WTC11 (cell line): ENCODE measurements around the gene SEMA5B.

Experiments used
- NFE2L1 ChIP-seq: sonication (generic); formaldehyde crosslinking; IDR thresholded peaks from 2 replicates; pipeline ENCODE4 v1.8.1; 2023; ENCODE audit warnings: missing genetic modification reagents
- TEAD4 ChIP-seq: sonication (generic); formaldehyde crosslinking; IDR thresholded peaks from 2 replicates; pipeline ENCODE4 v1.8.0; 2022; ENCODE audit warnings: mild to moderate bottlenecking, missing genetic modification reagents

- TF ChIP-seq TEAD4 (CRISPR knock-in tag), result no peak
- no peak for TF ChIP-seq NFE2L1 (CRISPR knock-in tag)
Observed at GRCh38 chr3:123076112-123076495, 48.5 kb upstream of the SEMA5B start.
